Mesothelial cell of epicardium (in vitro differentiated cells): ENCODE data around the gene COL5A3. TPM values are rescaled to one million over a fixed set of nuclear protein-coding genes. Genes with fewer than 3 reads are reported as not detected.

ENCODE experiments used
- DNase-seq, 2 experiments: peaks; one replicate each; pipeline ENCODE4 v3.0.0; 2021; ENCODE audit warnings: low spot score in 2 of 2; ENCODE audit not compliant: unreplicated experiment in 2 of 2
- H3K27ac Mint-ChIP-seq: 2 replicates; pipeline ENCODE4 v1.8.0; 2021; ENCODE audit warnings: mixed read lengths
- H3K27me3 Mint-ChIP-seq: 2 replicates; pipeline ENCODE4 v1.8.0; 2021; ENCODE audit warnings: low read depth, mixed read lengths
- H3K36me3 Mint-ChIP-seq: 2 replicates; pipeline ENCODE4 v1.8.0; 2021; ENCODE audit warnings: mixed read lengths
- H3K4me1 Mint-ChIP-seq: 2 replicates; pipeline ENCODE4 v1.8.0; 2021; ENCODE audit warnings: mixed read lengths
- H3K4me3 Mint-ChIP-seq: 2 replicates; pipeline ENCODE4 v1.8.0; 2021; ENCODE audit warnings: mild to moderate bottlenecking, moderate library complexity, mixed read lengths
- H3K9me3 Mint-ChIP-seq: 2 replicates; pipeline ENCODE4 v1.8.0; 2021; ENCODE audit warnings: mixed read lengths
- CTCF ChIP-seq: fragments of 200-600 bp; sonication (generic); IDR thresholded peaks from one replicate; pipeline ENCODE4 v1.5.0; 2021; ENCODE audit warnings: antibody characterized with exemption; ENCODE audit not compliant: unreplicated experiment
- total RNA-seq: library from RNA; stranded (reverse); gene quantifications from 3 replicates; pipeline ENCODE4 v1.2.1, GENCODE V29; 2021

Gene COL5A3
- total RNA-seq, 1 donor from 2014 or later = 4.0 TPM

GRCh38 chr19:9971166-9971897 is 39.0 kb downstream of the COL5A3 start:
- H3K36me3 Mint-ChIP-seq = no peaks in the 10 kb centered on the region
- no peaks in the 10 kb centered on the region for H3K4me1 Mint-ChIP-seq
- H3K9me3 Mint-ChIP-seq = no peaks in the 10 kb centered on the region
- no peak overlapping the region for H3K4me3 Mint-ChIP-seq
- peaks cover 42% of the 10 kb centered on the region for H3K27me3 Mint-ChIP-seq
- no peak for DNase-seq
- no peak overlapping the region for H3K27ac Mint-ChIP-seq
- no peak for TF ChIP-seq CTCF

DNA sequence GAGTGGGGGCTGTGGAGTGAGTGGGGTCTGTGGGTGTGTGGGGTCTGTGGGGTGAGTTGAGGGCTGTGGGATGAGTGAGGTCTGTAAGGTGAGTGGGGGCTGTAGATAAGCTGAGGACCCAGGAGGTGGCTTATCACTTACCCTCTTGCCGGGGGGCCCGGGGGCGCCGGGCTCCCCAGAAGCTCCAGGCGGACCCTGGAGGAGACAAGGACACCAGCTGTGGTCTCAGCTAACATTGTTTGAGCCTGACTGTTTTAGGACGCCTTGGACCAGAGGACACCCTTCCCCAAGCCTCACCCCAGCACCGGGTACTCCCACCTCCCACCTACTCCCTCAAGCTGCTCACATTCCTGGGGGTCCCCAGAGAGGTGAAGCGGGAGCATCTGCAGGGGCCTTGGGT is 39.8 kb downstream of the COL5A3 start:
- H3K27me3 Mint-ChIP-seq = peaks cover 51% of the 10 kb centered on the region
- H3K4me1 Mint-ChIP-seq = no peaks in the 10 kb centered on the region
- no peak for TF ChIP-seq CTCF
- no peak for DNase-seq
- H3K4me3 Mint-ChIP-seq = no peak overlapping the region
- H3K27ac Mint-ChIP-seq = no peak overlapping the region
- H3K9me3 Mint-ChIP-seq = no peaks in the 10 kb centered on the region
- no peaks in the 10 kb centered on the region for H3K36me3 Mint-ChIP-seq

DNA sequence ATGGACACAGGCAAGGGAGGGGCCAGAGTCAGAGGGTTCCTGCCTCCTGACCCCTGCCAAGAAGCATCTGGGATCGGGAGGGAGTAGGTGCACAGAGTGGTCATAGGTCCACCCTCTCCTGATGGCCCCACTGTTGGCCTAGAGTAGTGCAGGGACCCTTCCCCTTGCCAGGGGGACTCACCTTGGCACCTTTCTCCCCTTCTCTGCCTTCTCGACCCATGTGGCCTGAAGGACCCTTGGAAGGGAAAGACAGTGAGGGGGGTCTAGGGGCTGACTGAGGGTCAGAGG is 40.7 kb downstream of the COL5A3 start:
- peaks cover 58% of the 10 kb centered on the region for H3K27me3 Mint-ChIP-seq

DNA sequence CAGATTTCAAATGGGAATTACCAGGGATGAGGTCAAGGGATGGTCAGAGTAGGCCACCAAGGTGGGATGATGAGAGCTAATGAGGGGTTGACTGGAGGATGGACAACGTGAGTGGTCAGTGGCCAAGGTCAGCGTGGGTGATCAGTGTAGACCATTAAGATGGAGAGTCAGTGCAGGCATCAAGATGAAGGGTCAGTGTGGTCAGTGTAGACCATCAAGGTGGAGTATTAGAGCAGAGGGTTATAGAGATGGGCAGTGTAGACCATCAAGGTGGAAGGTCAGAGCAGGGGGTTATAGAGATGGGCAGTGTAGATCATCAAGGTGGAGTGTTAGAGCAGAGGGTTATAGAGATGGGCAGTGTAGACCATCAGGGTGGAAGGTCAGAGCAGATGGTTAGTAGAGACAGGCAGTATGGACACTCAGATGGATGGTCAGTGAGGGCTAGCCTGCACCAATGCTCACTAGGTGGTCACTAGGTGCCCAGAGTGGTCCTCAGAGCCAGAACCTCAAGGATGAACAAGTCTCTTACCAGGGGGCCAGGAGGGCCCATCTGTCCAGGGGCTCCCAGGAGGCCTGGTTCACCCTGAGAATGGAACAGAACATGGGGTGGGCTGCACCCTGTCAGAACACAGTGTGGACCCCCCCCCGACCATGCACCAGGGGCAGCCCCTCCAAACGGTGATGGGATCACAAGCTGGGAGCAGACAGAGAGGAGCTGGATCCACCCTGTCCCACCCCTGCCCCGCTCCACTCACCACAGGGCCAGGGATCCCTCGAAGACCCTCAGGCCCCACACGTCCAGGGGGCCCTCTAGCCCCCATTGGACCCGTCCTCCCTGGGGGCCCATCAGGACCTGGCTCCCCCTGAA is 41.2 kb downstream of the COL5A3 start:
- no peaks in the 10 kb centered on the region for H3K36me3 Mint-ChIP-seq
- H3K27ac Mint-ChIP-seq = no peak overlapping the region
- no peak for DNase-seq
- TF ChIP-seq CTCF = no peak
- H3K4me1 Mint-ChIP-seq = no peaks in the 10 kb centered on the region
- H3K9me3 Mint-ChIP-seq = no peaks in the 10 kb centered on the region
- no peak overlapping the region for H3K4me3 Mint-ChIP-seq
- H3K27me3 Mint-ChIP-seq = peaks cover 63% of the 10 kb centered on the region

More for the DNA sequence above, 40.7 kb downstream of the COL5A3 start:
- H3K9me3 Mint-ChIP-seq = no peaks in the 10 kb centered on the region
- TF ChIP-seq CTCF = no peak
- no peak overlapping the region for H3K27ac Mint-ChIP-seq
- no peaks in the 10 kb centered on the region for H3K4me1 Mint-ChIP-seq
- H3K4me3 Mint-ChIP-seq = no peak overlapping the region
- no peaks in the 10 kb centered on the region for H3K36me3 Mint-ChIP-seq
- no peak for DNase-seq

- H3K4me3 Mint-ChIP-seq = no peak overlapping the region
- no peaks in the 10 kb centered on the region for H3K9me3 Mint-ChIP-seq
- H3K4me1 Mint-ChIP-seq = no peaks in the 10 kb centered on the region
- no peak for TF ChIP-seq CTCF
- peaks cover 75% of the 10 kb centered on the region for H3K27me3 Mint-ChIP-seq
- DNase-seq = no peak
- H3K27ac Mint-ChIP-seq = no peak overlapping the region
- H3K36me3 Mint-ChIP-seq = no peaks in the 10 kb centered on the region
These were observed 43.0 kb downstream of the COL5A3 start for GRCh38 chr19:9967326-9967725.
